ENCODE results near the gene STK32C. TPM values are rescaled to one million over a fixed set of nuclear protein-coding genes. Genes with fewer than 3 reads are reported as not detected.
"Not testable (repeated sequence)": the region's sequence is repeated elsewhere in the genome, so short reads cannot be mapped to it uniquely, and the experiment has no call there.

STK32C gene
- polyA plus RNA-seq, 2 of the 4 experiments (the other 2 are of a cell fraction) = 29.9 to 43.6 TPM

GRCh38 chr10:132320654-132321469 is 13.1 kb upstream of the STK32C start (continued):
- no peak for TF ChIP-seq MAZ (IDR thresholded peaks at IDR 0.05; ENCODE audit: borderline replicate concordance, low read depth, low read length)

- WGBS (ENCODE audit: missing lambda C conversion rate) = 2% methylated on average over 15 of the region's 15 CpGs
- FAIRE-seq = no peak
- POLR2A ChIA-PET = interaction anchor here (0.7 to 1.5 kb wide), 5 partner anchors 10 to 17 kb away, joined by 3 to 18 read pairs (median 5); partner anchors contain the start of genes LRRC27 and STK32C
Observed at GRCh38 chr10:132319853-132320653, 12.3 kb upstream of the STK32C start.

GRCh38 chr10:132317477-132317876 is 9.7 kb upstream of the STK32C start:
- POLR2A ChIA-PET; CTCF ChIA-PET; ATAC-seq; DNase-seq (ENCODE audit: low read depth in 1 of 2, low spot score in 1 of 2); FAIRE-seq; H3K4me3 ChIP-seq; H3K4me2 ChIP-seq; H3K9me3 ChIP-seq: not testable (repeated sequence)
- Histone ChIP-seq H3K27ac (peak overlapping the region; percentile 8 to 95; a peak in 4 of 6 replicates), H3K4me1 (peaks cover 44% of the 10 kb centered on the region)
- 92% methylated on average over 6 of the region's 6 CpGs for WGBS (ENCODE audit: missing lambda C conversion rate)

More at GRCh38 chr10:132319853-132320653, 12.3 kb upstream of the STK32C start:
- Histone ChIP-seq H3K27ac (peak overlapping the region; percentile 95 to 99), H3K4me1 (peaks cover 70% of the 10 kb centered on the region), H3K4me2 (peak overlapping the region; percentile 82), H3K4me3 (peak overlapping the region; percentile 11; the same call in 1 of the 3 replicates), H3K9me3 (no peaks in the 10 kb centered on the region)
- peak; percentile 92 to 97 for DNase-seq (ENCODE audit: low read depth in 1 of 2, low spot score in 1 of 2)
- ATAC-seq = peak; percentile 93
- TF ChIP-seq FOSL2 (IDR thresholded peaks at IDR 0.05) (peak; percentile 87), FOSL2 (CRISPR knock-in tag; IDR thresholded peaks at IDR 0.05) (peak; percentile 95), SMC3 (IDR thresholded peaks at IDR 0.05) (peak; percentile 22; the same call in 1 of the 3 replicates), BCL3 (IDR thresholded peaks at IDR 0.05) (0 out of 3 replicates have a peak, but pooled peaks have one; percentile 59), JUN (IDR thresholded peaks at IDR 0.05) (peak; percentile 87 to 88), CHD4 (IDR thresholded peaks at IDR 0.05; ENCODE audit: borderline replicate concordance) (no peak), ATOH8 (CRISPR knock-in tag; IDR thresholded peaks at IDR 0.05; ENCODE audit: low read depth) (0 out of 2 replicates have a peak, but pooled peaks have one; percentile 68), CEBPB (IDR thresholded peaks at IDR 0.05) (peak; percentile 76 to 95), JUNB (IDR thresholded peaks at IDR 0.05) (peak; percentile 70), GATA3 (IDR thresholded peaks at IDR 0.05; ENCODE audit: borderline replicate concordance) (peak; percentile 62; the same call in 1 of the 2 replicates), EP300 (IDR thresholded peaks at IDR 0.05) (peak; percentile 44 to 51; a peak in 2 of 5 replicates), EHF (CRISPR knock-in tag; IDR thresholded peaks at IDR 0.05) (0 out of 2 replicates have a peak, but pooled peaks have one; percentile 41), CBX2 (IDR thresholded peaks at IDR 0.05; ENCODE audit: borderline replicate concordance, low read depth) (no peak), ZNF302 (CRISPR knock-in tag; IDR thresholded peaks at IDR 0.05) (peak; percentile 16; the same call in 1 of the 2 replicates), USF2 (IDR thresholded peaks at IDR 0.05) (no peak), RCOR1 (IDR thresholded peaks at IDR 0.05; ENCODE audit: low read depth, low read length) (no peak), MAFK (IDR thresholded peaks at IDR 0.05; ENCODE audit: partially characterized antibody) (peak; percentile 96), TFCP2L1 (CRISPR knock-in tag; IDR thresholded peaks at IDR 0.05) (0 out of 2 replicates have a peak, but pooled peaks have one; percentile 13), HOXB5 (CRISPR knock-in tag; IDR thresholded peaks at IDR 0.05) (0 out of 2 replicates have a peak, but pooled peaks have one; percentile 37), NFE2L2 (conservative IDR thresholded peaks at IDR 0.05; ENCODE audit: low read length) (peak; percentile 79), MAX (IDR thresholded peaks at IDR 0.05) (peak; percentile 85), HES2 (IDR thresholded peaks at IDR 0.05) (0 out of 2 replicates have a peak, but pooled peaks have one; percentile 21), RAD21 (conservative IDR thresholded peaks at IDR 0.05 in 1 of 2, IDR thresholded peaks at IDR 0.05 in 1 of 2) (no peak; a peak in 1 of 5 replicates), HOXB13 (CRISPR knock-in tag; IDR thresholded peaks at IDR 0.05; ENCODE audit: low read depth) (peak; percentile 75; the same call in 1 of the 2 replicates)
- CTCF ChIA-PET = interaction anchor here (1.2 to 1.7 kb wide), 2 partner anchors 18 to 131 kb away, joined by 3 read pairs; no protein-coding TSS in a partner anchor

Measured in A549 (cell line).